NT2/D1 (cell line): ENCODE measurements around the gene SBF2.
"Not testable (repeated sequence)": the region's sequence is repeated elsewhere in the genome, so short reads cannot be mapped to it uniquely, and the experiment has no call there.

Experiments
- DNase-seq: peaks from one replicate; pipeline ENCODE4 v3.0.0-alpha.2; 2011; ENCODE audit warnings: low read depth, low spot score
- H3K27me3 ChIP-seq: 2 replicates; pipeline ENCODE4 v1.6.0; 2011; ENCODE audit warnings: mild to moderate bottlenecking; ENCODE audit not compliant: insufficient read length, insufficient read depth
- H3K36me3 ChIP-seq: 2 replicates; pipeline ENCODE4 v1.6.1; 2011; ENCODE audit warnings: mild to moderate bottlenecking, low read length, mixed read lengths; ENCODE audit not compliant: insufficient read depth, insufficient read length
- H3K4me1 ChIP-seq: 2 replicates; pipeline ENCODE4 v1.5.1; 2011; ENCODE audit not compliant: insufficient read depth, insufficient read length
- H3K4me3 ChIP-seq: 2 replicates; pipeline ENCODE4 v1.5.1; 2011; ENCODE audit warnings: low read depth; ENCODE audit not compliant: insufficient read length
- H3K9ac ChIP-seq: 2 replicates; pipeline ENCODE4 v1.6.0; 2011; ENCODE audit warnings: low read depth; ENCODE audit not compliant: insufficient read length
- H3K9me3 ChIP-seq: 2 replicates; pipeline ENCODE4 v1.5.1; 2011; ENCODE audit warnings: mild to moderate bottlenecking, low read length; ENCODE audit not compliant: insufficient read depth
- SUZ12 ChIP-seq: IDR thresholded peaks from 2 replicates; pipeline ENCODE4 v1.6.1; 2011; ENCODE audit not compliant: insufficient read length, insufficient read depth; ENCODE audit errors: extremely low read depth
- YY1 ChIP-seq: IDR thresholded peaks from 2 replicates; pipeline ENCODE4 v1.6.1; 2011; ENCODE audit not compliant: insufficient read length, insufficient read depth
- ZNF274 ChIP-seq: IDR thresholded peaks from 2 replicates; pipeline ENCODE4 v1.6.1; 2011; ENCODE audit warnings: mild to moderate bottlenecking, low read depth, low read length

Gene SBF2

DNA sequence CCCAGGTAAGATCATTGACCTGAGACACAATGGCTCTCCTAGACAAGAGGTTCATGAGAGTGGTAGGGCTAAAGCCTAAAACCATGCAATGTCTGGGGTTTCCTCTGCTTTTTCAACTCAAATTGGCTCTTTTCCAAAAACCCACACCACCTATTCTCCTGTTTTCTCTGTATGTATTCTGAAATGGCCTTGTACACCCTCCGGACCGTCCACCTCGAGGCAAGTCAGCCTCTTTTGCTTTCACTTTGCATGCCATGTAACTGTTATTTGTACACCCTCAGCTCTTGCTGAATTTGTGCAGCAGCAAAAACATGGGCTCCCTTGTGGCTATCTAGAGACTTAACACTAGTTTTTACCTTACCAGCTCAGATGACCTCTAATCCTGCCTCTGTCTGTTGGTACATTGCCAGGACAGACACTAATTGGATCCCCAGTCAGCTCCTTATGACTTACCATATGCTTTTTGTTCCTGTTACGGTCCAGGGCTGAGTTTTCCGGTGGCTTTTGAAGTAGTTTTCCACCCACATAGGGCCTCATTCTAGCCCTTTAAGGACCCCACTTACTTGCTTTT, 288.0 kb downstream of the SBF2 start:
- Histone ChIP-seq H3K9ac (no peak overlapping the region), H3K36me3 (no peaks in the 10 kb centered on the region), H3K9me3 (peaks cover 43% of the 10 kb centered on the region), H3K27me3 (no peaks in the 10 kb centered on the region), H3K4me3 (no peak overlapping the region), H3K4me1 (no peaks in the 10 kb centered on the region)
- no peak for TF ChIP-seq SUZ12
- TF ChIP-seq ZNF274: no peak
- no peak for TF ChIP-seq YY1
- DNase-seq: no peak

DNA sequence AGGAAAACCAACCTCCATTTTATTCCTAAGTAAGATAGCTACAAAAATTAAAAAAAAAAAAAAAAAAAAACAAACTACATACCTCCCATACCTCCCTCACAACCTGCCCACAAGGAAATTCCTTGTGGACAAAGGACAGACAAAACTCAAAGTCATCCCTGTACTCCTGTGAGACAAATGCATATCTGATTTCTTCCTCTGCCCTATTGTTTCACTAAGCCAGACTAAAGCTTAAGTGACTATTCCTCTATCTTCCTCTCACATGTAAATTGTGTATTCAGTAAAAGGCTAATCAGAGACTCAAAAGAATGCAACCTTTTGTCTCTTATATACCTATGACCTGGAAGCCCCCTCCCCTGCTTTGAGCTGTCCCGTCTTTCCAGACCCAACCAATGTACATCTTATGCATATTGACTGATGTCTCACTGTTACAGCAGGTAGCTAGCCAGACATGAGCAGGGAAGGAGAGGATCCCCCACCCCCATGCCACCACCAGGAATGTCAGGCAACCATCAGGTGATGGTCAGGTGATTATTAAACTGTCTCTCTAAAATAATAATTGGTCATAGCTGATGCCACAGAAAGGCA, 289.4 kb downstream of the SBF2 start:
- H3K36me3 ChIP-seq: no peaks in the 10 kb centered on the region
- H3K4me3 ChIP-seq: no peak overlapping the region
- TF ChIP-seq ZNF274 (no peak), YY1 (no peak), SUZ12 (no peak)
- H3K9me3 ChIP-seq: peaks cover 42% of the 10 kb centered on the region
- DNase-seq: no peak
- no peaks in the 10 kb centered on the region for H3K4me1 ChIP-seq
- no peaks in the 10 kb centered on the region for H3K27me3 ChIP-seq
- H3K9ac ChIP-seq: no peak overlapping the region

DNA sequence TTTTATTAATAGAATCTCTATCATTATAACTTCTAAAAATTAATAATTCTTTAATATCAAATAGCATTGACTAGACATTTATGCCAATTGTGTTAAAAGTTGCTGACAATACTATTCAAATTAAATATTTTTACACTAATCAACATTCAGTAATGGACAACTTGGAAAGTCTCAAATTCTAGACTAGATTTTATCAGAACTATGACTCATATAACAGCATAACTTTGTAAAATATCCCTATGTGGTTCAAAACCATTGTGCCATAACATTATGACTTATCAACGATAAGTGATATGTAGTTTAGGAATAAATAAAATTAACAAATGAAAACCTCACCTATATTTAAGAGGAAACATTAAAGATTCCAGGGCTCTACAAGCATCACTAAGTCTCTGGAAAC, 291.8 kb downstream of the SBF2 start:
- H3K36me3 ChIP-seq: no peaks in the 10 kb centered on the region
- TF ChIP-seq YY1: no peak
- TF ChIP-seq SUZ12: no peak
- TF ChIP-seq ZNF274: no peak

DNA sequence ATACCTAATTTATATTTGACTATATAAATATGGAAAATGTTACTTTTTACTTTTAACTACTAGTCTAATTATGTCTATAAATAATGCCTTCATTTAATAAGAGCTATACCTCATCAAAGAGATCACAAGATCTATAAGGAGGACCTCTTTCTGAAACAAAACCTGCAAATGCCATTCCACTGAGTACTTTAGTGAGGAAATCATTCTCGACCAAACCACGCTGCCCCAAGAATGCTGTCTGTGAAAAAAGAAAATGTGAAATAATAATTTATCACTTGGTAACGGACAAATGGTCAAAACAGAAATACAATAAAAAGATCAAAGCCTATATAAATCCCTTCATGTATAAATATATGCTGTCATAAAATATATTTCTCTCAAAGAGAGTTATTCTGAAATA, 301.7 kb downstream of the SBF2 start:
- Histone ChIP-seq H3K4me3 (no peak overlapping the region), H3K4me1 (no peaks in the 10 kb centered on the region), H3K36me3 (no peaks in the 10 kb centered on the region), H3K9ac (no peak overlapping the region), H3K9me3 (no peaks in the 10 kb centered on the region), H3K27me3 (no peaks in the 10 kb centered on the region)
- TF ChIP-seq ZNF274 (no peak), SUZ12 (no peak), YY1 (no peak)
- no peak for DNase-seq

More for the DNA sequence above, 291.8 kb downstream of the SBF2 start:
- no peak for DNase-seq
- no peaks in the 10 kb centered on the region for H3K4me1 ChIP-seq
- no peak overlapping the region for H3K4me3 ChIP-seq
- H3K27me3 ChIP-seq: no peaks in the 10 kb centered on the region
- peaks cover 23% of the 10 kb centered on the region for H3K9me3 ChIP-seq
- H3K9ac ChIP-seq: no peak overlapping the region

DNA sequence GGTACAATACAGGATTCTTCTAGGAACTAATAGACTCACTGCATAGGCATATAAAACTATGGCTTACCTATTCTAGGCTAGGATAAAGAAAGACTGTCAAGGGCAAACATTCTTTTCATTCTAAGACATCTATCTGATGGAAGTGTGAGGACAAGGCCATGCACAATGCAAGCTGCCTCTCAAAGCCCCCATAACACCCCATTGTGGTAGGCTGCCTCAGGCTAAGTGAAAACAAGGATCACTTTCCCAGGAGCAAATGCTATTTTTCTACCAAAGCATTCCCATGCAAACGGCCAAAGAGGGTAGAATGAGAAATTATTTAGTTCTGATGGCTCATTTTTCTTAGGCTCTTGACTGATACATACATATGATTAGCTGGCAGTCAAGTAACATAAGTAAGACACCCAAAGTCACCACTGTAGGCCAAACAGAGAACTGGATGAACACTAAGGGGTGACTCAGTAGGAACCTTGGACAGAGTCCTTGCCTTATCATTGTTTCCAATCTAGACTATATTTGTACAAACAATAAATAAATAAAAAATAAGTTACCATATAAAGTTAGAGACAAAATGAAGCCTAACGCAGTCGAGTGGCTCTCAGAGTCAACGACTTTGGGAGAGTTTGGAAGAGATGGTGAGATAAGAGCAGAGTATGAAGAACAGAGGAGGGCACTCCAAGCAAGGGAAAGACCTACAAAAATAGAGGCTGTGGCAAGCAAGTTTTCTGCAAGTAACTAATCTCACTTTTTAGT, 303.6 kb downstream of the SBF2 start:
- no peaks in the 10 kb centered on the region for H3K27me3 ChIP-seq
- H3K36me3 ChIP-seq: no peaks in the 10 kb centered on the region
- TF ChIP-seq YY1 (no peak), ZNF274 (no peak), SUZ12 (no peak)
- H3K4me3 ChIP-seq: no peak overlapping the region
- peaks cover under 1% of the 10 kb centered on the region; the same call in 1 of the 2 replicates for H3K9me3 ChIP-seq
- no peak for DNase-seq
- H3K9ac ChIP-seq: no peak overlapping the region
- H3K4me1 ChIP-seq: no peaks in the 10 kb centered on the region

DNA sequence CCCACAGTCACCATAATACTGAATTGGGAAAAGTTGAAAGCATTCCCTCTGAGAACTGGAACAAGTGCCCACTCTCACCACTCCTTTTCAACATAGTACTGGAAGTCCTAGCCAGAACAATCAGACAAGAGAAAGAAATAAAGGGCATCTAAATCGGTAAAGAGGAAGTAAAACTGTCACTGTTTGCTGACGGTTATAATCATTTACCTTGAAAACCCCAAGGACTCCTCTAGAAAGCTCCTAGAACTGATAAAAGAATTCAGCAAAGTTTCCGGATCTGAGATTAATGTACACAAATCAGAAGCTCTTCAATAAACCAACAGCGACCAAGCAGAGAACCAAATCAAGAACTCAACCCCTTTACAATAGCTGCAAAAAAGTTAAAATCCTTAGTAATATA, 306.7 kb downstream of the SBF2 start:
- not testable (repeated sequence) for H3K4me3 ChIP-seq, H3K9ac ChIP-seq, H3K36me3 ChIP-seq, DNase-seq, H3K4me1 ChIP-seq, H3K27me3 ChIP-seq
- peaks cover 23% of the 10 kb centered on the region; the same call in 1 of the 2 replicates for H3K9me3 ChIP-seq

DNA sequence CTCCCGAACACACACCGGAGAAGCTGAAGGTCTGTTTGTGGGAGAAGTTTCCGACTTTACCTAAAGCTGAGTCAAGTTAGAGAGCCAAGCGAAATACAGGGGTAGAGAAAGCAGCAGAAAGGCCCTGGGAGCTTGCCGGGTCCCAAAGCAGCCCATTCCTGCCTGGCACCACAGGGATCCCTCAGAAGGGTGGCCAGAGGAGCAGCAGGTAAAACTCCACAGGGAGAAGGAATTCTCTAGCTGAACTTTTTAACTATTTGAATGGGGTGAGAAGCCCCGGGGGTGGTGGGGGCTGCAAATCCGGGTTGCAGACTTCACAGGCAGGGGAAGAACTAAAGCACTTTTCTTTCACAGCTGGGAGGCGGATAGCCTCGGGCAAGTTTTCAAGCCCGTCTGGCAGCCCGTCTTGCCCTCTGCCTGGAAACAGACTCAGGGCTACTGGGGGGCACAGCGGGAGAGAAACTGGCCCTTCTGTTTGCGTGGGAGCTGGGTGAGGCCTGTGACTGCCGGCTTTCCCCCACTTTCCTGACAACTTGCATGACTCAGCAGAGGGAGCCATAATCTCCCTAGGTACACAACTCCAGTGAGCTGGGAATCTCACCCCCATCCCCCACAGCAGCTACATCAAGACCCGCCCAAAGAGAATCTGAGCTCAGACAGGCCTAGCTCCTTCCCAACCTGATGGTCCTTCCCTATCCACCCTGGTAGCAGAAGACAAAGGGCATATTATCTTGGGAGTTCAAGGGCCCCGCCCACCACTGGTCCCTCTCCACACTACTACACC, 311.0 kb downstream of the SBF2 start:
- Histone ChIP-seq H3K27me3 (no peaks in the 10 kb centered on the region), H3K4me1 (no peaks in the 10 kb centered on the region), H3K9me3 (peaks cover 31% of the 10 kb centered on the region; the same call in 1 of the 2 replicates), H3K36me3 (no peaks in the 10 kb centered on the region), H3K4me3 (no peak overlapping the region), H3K9ac (no peak overlapping the region)
- peak; percentile 58 for DNase-seq
- TF ChIP-seq YY1 (no peak), ZNF274 (no peak), SUZ12 (no peak)
